Esophagus muscularis mucosa (tissue), 4 donors: ENCODE data around the gene ABCD3.

ENCODE experiments used
- CTCF ChIP-seq, 3 experiments: fragments of 200-600 bp in 2 of 3; fragments of 450-650 bp in 1 of 3; sonication (generic) in 2 of 3; IDR thresholded peaks; one replicate each; pipeline ENCODE4 v1.5.1; 2017 to 2019; ENCODE audit warnings: antibody characterized with exemption in 3 of 3, mild to moderate bottlenecking in 2 of 3, moderate library complexity in 1 of 3
- EP300 ChIP-seq: sonication (generic); formaldehyde crosslinking; IDR thresholded peaks from one replicate; pipeline ENCODE4 v1.6.1; 2017; ENCODE audit warnings: antibody characterized with exemption
- POLR2A ChIP-seq: fragments of 450-650 bp; IDR thresholded peaks from one replicate; pipeline ENCODE4 v1.6.1; 2017; ENCODE audit warnings: antibody characterized with exemption, moderate library complexity, mild to moderate bottlenecking, low read depth
- POLR2AphosphoS5 ChIP-seq, 2 donors: sonication (generic); formaldehyde crosslinking; IDR thresholded peaks; one replicate each; pipeline ENCODE4 v1.6.1; 2017; ENCODE audit warnings: antibody characterized with exemption in 2 of 2

- TF ChIP-seq CTCF (IDR thresholded peaks at IDR 0.05) (no peak), EP300 (no peak), POLR2A (no peak), POLR2AphosphoS5 (IDR thresholded peaks at IDR 0.05) (no peak)
Measured at GRCh38 chr1:94524531-94524930, 106.3 kb downstream of the ABCD3 start.
